Fibroblast of mammary gland (primary cell): ENCODE results near the gene FBLN7.

Experiments used
- DNase-seq: peaks from one replicate; pipeline ENCODE4 v3.0.0-alpha.2; 2010; ENCODE audit warnings: low read depth
- H3K4me3 ChIP-seq: 2 replicates; pipeline ENCODE4 v1.5.1; 2011; ENCODE audit warnings: low read depth, mild to moderate bottlenecking, low read length, moderate library complexity; ENCODE audit not compliant: control insufficient read depth
- TF ChIP-seq, protein P1 (sequence below): conservative IDR thresholded peaks from 2 replicates; pipeline ENCODE4 v1.5.1; 2011; ENCODE audit warnings: low read depth, low read length, inconsistent platforms; ENCODE audit not compliant: control insufficient read depth, insufficient read depth

Gene FBLN7

DNA sequence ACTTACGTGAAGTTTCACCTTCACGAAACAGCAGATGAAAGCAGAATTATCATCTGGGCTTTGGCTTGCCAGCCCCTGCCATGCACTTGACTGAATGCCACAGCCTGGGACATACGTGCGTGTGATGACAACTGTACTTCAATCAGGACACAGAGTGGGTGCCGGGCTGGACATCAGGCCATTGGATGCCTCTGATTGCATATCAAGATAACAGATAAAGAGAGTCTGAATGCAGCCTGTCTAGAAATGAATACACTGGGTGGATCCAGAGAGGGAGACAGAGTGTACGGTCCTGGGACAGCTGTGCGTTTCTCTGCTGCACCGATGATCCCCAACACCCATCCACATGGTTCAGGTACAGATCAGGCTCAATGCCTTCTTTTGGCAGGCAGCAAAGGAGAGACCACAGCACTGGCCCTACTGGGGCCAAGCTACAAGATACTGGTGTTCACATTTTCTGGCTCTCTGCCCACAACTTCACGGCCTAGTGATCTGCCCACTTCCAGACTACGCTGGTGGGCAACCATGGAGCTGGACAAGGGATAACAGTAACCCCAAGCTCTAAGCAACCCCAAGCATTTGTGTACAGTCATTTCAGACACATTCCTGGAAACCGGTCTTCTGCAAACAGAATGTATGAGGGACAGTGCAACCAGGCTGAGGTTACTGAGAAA lies 35.6 kb downstream of the FBLN7 start:
- DNase-seq = no peak
- H3K4me3 ChIP-seq = no peak overlapping the region
- TF ChIP-seq, protein P1, sequence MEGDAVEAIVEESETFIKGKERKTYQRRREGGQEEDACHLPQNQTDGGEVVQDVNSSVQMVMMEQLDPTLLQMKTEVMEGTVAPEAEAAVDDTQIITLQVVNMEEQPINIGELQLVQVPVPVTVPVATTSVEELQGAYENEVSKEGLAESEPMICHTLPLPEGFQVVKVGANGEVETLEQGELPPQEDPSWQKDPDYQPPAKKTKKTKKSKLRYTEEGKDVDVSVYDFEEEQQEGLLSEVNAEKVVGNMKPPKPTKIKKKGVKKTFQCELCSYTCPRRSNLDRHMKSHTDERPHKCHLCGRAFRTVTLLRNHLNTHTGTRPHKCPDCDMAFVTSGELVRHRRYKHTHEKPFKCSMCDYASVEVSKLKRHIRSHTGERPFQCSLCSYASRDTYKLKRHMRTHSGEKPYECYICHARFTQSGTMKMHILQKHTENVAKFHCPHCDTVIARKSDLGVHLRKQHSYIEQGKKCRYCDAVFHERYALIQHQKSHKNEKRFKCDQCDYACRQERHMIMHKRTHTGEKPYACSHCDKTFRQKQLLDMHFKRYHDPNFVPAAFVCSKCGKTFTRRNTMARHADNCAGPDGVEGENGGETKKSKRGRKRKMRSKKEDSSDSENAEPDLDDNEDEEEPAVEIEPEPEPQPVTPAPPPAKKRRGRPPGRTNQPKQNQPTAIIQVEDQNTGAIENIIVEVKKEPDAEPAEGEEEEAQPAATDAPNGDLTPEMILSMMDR = no peak

DNA sequence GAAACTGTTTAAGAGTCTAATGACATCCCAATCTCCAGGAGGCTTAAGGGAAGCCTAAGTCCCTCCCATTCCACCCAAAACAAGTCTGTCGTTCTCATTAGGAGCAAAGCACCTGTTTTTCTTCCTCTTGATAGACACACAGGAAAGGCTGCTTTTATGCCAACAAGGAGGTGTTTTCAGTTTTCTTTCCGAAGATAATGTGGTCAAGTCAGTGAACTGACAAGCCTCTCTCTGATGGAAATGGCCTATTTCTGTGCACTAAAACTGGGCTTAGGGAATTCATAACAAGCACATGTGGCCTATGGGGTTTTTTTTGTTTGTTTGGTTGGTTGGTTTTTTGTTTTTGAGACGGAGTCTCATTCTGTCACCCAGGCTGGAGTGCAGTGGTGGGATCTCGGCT lies 36.2 kb downstream of the FBLN7 start:
- TF ChIP-seq, protein P1 = no peak
- no peak overlapping the region for H3K4me3 ChIP-seq

DNA sequence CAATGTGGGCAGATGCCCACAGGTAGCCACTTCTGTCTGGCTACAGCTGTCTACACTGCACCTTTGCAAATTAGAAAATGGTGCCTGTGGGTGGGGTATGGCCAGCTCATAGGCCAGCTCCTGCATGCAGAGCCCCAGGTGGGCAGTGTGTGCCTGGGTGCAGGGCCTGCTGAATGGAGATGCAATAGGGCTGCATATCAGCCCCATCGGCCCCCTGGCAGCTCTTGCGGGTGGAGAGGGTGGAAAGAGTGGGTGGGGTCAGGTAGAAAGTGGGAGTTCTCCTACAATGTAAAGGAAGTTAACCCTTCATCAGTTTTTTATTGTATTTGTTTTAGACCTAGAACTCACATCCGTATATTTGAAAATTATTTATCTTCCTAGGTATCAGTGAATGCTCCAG lies 37.1 kb downstream of the FBLN7 start:
- DNase-seq = no peak
- H3K4me3 ChIP-seq = no peak overlapping the region
- TF ChIP-seq, protein P1 = no peak

More for the DNA sequence above, 36.2 kb downstream of the FBLN7 start:
- no peak for DNase-seq

DNA sequence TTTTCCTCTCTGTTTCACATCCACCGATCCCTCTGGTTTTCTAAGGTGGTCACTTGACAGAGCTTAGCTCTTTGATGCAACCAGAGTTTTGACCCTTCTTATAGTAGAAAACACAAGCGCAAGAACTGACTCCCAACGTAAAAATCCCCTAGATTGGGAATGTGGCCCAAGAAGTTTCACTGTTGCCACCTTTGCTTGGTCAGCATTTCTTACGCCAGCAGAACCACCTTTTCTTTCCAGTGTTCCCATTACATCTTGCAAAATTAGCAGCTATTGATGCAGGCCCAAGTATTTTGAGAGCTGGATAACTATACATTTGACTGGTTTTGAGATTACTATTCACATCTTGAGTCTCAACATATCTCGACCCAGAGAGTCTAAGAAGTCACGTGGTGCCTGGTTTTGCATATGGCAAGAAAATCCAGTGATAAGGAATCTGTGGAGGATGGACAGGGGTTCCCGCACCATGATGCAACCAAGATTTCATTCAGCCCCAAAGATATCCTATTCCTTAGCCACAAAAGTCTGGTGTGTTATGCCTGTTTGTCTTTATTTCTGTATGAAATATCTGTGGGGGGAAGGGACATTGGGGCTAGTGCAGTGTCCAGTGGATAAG lies 37.9 kb downstream of the FBLN7 start:
- DNase-seq = no peak
- TF ChIP-seq, protein P1 = no peak
- no peak overlapping the region for H3K4me3 ChIP-seq

DNA sequence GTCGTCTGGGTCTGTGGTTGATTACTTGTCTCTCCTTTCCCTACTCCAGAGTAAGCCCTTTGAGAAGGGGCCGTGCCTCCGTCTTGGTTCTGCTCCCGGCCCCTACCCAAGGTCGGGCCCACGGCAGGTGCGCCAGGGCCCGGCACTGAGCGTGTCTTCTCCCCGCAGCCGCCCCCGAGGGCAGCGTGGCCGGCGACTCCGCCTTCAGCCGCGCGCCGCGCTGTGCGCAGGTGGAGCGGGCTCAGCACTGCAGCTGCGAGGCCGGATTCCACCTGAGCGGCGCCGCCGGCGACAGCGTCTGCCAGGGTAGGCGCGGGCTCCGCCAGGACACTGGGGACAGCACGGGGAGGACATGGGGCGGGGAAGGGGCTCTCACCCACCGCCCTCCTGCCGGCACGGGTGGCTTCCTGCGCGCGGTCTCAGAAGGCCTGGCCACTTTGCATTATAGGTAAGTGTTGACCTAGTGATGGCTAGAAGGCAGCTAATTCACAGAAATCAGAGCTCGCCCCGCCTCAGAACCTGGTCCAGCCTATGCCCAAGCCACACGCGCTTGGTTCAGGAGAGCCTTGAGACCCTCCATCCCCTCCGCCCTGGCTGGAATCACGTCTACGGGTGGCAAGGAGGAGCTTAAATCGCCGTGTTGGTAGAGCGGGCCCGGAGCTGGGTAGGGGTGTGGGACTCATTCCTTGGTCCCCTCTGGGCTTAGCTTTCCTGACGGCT lies 43.5 kb downstream of the FBLN7 start:
- H3K4me3 ChIP-seq = no peak overlapping the region
- no peak for DNase-seq
- TF ChIP-seq, protein P1 = no peak

DNA sequence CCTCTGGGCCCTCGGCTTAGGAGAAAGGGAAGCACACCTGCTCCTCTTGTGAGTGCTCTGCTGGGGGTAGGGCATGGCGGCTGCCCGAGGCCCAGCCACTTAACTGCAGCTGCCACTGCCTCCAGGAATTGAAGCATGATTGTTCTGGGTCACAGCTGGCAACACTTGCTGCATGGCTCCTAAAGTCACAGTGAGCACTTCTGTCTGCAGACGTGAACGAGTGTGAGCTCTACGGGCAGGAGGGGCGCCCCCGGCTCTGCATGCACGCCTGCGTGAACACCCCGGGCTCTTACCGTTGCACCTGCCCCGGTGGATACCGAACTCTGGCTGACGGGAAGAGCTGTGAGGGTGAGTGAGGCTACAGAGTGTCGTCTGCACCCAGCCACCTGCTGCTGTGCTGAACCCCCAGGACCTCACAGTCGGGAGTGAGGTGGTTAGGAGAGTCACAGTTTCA lies 44.4 kb downstream of the FBLN7 start:
- DNase-seq = no peak
- TF ChIP-seq, protein P1 = no peak
- no peak overlapping the region for H3K4me3 ChIP-seq
